ENCODE data around the gene VCPKMT. TPM values are rescaled to one million over a fixed set of nuclear protein-coding genes. Genes with fewer than 3 reads are reported as not detected.

Gene VCPKMT
- polyA plus RNA-seq, 2 of the 4 experiments (the other 2 are of a cell fraction) = 8.0 to 12.2 TPM

- no peak overlapping the region for H3K4me2 ChIP-seq
- DNase-seq (ENCODE audit: low read depth in 1 of 2, low spot score in 1 of 2) = no peak
- CTCF ChIA-PET = interaction anchor here (1.4 kb wide), 2 partner anchors 9 to 206 kb away, joined by 3 to 4 read pairs; no protein-coding TSS in a partner anchor
- no peak for TF ChIP-seq BHLHE40 (IDR thresholded peaks at IDR 0.05; ENCODE audit: low read depth, low read length)
- no peak for TF ChIP-seq SMC3 (IDR thresholded peaks at IDR 0.05)
- TF ChIP-seq RAD21 (conservative IDR thresholded peaks at IDR 0.05 in 1 of 2, IDR thresholded peaks at IDR 0.05 in 1 of 2) = no peak
- TF ChIP-seq HEYL (CRISPR knock-in tag; IDR thresholded peaks at IDR 0.05) = no peak
- TF ChIP-seq POLR2A (IDR thresholded peaks at IDR 0.05; ENCODE audit: low read length) = no peak
- TF ChIP-seq E2F6 (IDR thresholded peaks at IDR 0.05; ENCODE audit: borderline replicate concordance, low read depth) = no peak
- TF ChIP-seq HMGXB4 (CRISPR knock-in tag; IDR thresholded peaks at IDR 0.05; ENCODE audit: borderline replicate concordance) = no peak
- no peak for TF ChIP-seq CHD2 (IDR thresholded peaks at IDR 0.05; ENCODE audit: low read length, partially characterized antibody)
- TF ChIP-seq ELK1 (IDR thresholded peaks at IDR 0.05; ENCODE audit: low read depth, low read length) = no peak
- TF ChIP-seq CBX2 (IDR thresholded peaks at IDR 0.05; ENCODE audit: borderline replicate concordance, low read depth) = no peak
- no peak for TF ChIP-seq HOXB13 (CRISPR knock-in tag; IDR thresholded peaks at IDR 0.05; ENCODE audit: low read depth)
- no peak for TF ChIP-seq HDAC2 (IDR thresholded peaks at IDR 0.05)
- H3K4me1 ChIP-seq = peaks cover 6% of the 10 kb centered on the region; the same call in 2 of the 3 replicates
- FAIRE-seq = no peak
- POLR2A ChIA-PET = no interaction called here
- 23% methylated on average over 1 of the region's 1 CpG for WGBS (ENCODE audit: missing lambda C conversion rate)
- ATAC-seq = no peak
- H3K4me3 ChIP-seq = no peak overlapping the region
- H3K9me3 ChIP-seq = peaks cover 10% of the 10 kb centered on the region; the same call in 2 of the 3 replicates
- no peak overlapping the region for H3K27ac ChIP-seq
Measured at GRCh38 chr14:50072395-50072794, 44.0 kb downstream of the VCPKMT start.

- DNase-seq (ENCODE audit: low read depth in 1 of 2, low spot score in 1 of 2) = no peak
- WGBS (ENCODE audit: missing lambda C conversion rate) = 84% methylated on average over 13 of the region's 13 CpGs
- CTCF ChIA-PET = interaction anchor here (1.2 to 4.9 kb wide), 3 partner anchors 21 to 209 kb away, joined by 3 to 18 read pairs (median 3); no protein-coding TSS in a partner anchor
- TF ChIP-seq RFX5 (IDR thresholded peaks at IDR 0.05) (no peak), HOXA7 (CRISPR knock-in tag; IDR thresholded peaks at IDR 0.05) (no peak), KDM5A (IDR thresholded peaks at IDR 0.05) (no peak), HMGXB4 (CRISPR knock-in tag; IDR thresholded peaks at IDR 0.05; ENCODE audit: borderline replicate concordance) (no peak), HES2 (IDR thresholded peaks at IDR 0.05) (no peak), MAX (IDR thresholded peaks at IDR 0.05) (no peak), HDAC2 (IDR thresholded peaks at IDR 0.05) (no peak), RNF2 (IDR thresholded peaks at IDR 0.05; ENCODE audit: borderline replicate concordance, low read depth) (no peak), REST (IDR thresholded peaks at IDR 0.05) (no peak), ELK1 (IDR thresholded peaks at IDR 0.05; ENCODE audit: low read depth, low read length) (no peak), CEBPB (IDR thresholded peaks at IDR 0.05) (no peak), POLR2A (IDR thresholded peaks at IDR 0.05; ENCODE audit: low read length) (no peak), RAD21 (conservative IDR thresholded peaks at IDR 0.05 in 1 of 2, IDR thresholded peaks at IDR 0.05 in 1 of 2) (no peak), EHF (CRISPR knock-in tag; IDR thresholded peaks at IDR 0.05) (no peak), USF2 (IDR thresholded peaks at IDR 0.05) (no peak)
Measured at GRCh38 chr14:50070840-50071548, 45.4 kb downstream of the VCPKMT start.

More at GRCh38 chr14:50070840-50071548, 45.4 kb downstream of the VCPKMT start:
- peaks cover 10% of the 10 kb centered on the region; the same call in 2 of the 3 replicates for H3K9me3 ChIP-seq
- H3K4me2 ChIP-seq = no peak overlapping the region
- POLR2A ChIA-PET = no interaction called here
- no peak for FAIRE-seq
- ATAC-seq = no peak
- H3K4me3 ChIP-seq = no peak overlapping the region
- peaks cover 9% of the 10 kb centered on the region; the same call in 2 of the 3 replicates for H3K4me1 ChIP-seq
- no peak overlapping the region for H3K27ac ChIP-seq

All from A549 (cell line).